Left cardiac atrium (tissue), 4 donors: ENCODE results near the gene APEX2. TPM values are rescaled to one million over a fixed set of nuclear protein-coding genes. Genes with fewer than 3 reads are reported as not detected.
"Not testable (repeated sequence)": the region's sequence is repeated elsewhere in the genome, so short reads cannot be mapped to it uniquely, and the experiment has no call there.

Experiments used
- ATAC-seq, 2 donors: fragments of 200-7000 bp; cut with Tn5 transposase; one replicate each; pipeline ENCODE4 v1.9.1; 2020; ENCODE audit warnings: mild to moderate bottlenecking in 2 of 2, moderate library complexity in 2 of 2
- DNase-seq: peaks from one replicate; pipeline ENCODE4 v3.0.0-alpha.2; 2020
- intact Hi-C, 2 donors: fragments of 100-400 bp; cut with DNase I; formaldehyde crosslinking; loops; one replicate each; pipeline versions ENCODE4 v1.14.1 to v1.15.1; 2022 to 2023
- long read RNA-seq: library from polyadenylated mRNA; unstranded; transcript quantifications from one replicate; pipeline ENCODE4 v2.0.0, GENCODE V29; 2021
- total RNA-seq, 2 donors: library from RNA; stranded (reverse); fragmentation: NEBNext Ultra II Directional; extraction: Animal tissue kit (Norgen Biotek cat#: 25700); gene quantifications; one replicate each; pipeline ENCODE4 v1.2.1, GENCODE V29; 2021
- donor health status: DM: no; HTN: yes; CAD: no.
- donor health status: DM: no; HTN: yes; CAD: no; lungs with severe emphysema.
- donor health status: DM: yes; HTN: yes; CAD: no.
- donor health status: Dilated cardiomyopathy.

The APEX2 gene, protein sequence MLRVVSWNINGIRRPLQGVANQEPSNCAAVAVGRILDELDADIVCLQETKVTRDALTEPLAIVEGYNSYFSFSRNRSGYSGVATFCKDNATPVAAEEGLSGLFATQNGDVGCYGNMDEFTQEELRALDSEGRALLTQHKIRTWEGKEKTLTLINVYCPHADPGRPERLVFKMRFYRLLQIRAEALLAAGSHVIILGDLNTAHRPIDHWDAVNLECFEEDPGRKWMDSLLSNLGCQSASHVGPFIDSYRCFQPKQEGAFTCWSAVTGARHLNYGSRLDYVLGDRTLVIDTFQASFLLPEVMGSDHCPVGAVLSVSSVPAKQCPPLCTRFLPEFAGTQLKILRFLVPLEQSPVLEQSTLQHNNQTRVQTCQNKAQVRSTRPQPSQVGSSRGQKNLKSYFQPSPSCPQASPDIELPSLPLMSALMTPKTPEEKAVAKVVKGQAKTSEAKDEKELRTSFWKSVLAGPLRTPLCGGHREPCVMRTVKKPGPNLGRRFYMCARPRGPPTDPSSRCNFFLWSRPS
- total RNA-seq = 1 to 10 TPM; 8.9 to 9.1 TPM
- long read RNA-seq, transcript APEX2-201 (6 exons, 3,245 nt) = major isoform, 13 of 15 reads
- long read RNA-seq, partial matches to known transcripts = 2 of 15 reads
- long read RNA-seq, other reads (novel, unspliced or antisense) = 0 of 15 reads

DNA sequence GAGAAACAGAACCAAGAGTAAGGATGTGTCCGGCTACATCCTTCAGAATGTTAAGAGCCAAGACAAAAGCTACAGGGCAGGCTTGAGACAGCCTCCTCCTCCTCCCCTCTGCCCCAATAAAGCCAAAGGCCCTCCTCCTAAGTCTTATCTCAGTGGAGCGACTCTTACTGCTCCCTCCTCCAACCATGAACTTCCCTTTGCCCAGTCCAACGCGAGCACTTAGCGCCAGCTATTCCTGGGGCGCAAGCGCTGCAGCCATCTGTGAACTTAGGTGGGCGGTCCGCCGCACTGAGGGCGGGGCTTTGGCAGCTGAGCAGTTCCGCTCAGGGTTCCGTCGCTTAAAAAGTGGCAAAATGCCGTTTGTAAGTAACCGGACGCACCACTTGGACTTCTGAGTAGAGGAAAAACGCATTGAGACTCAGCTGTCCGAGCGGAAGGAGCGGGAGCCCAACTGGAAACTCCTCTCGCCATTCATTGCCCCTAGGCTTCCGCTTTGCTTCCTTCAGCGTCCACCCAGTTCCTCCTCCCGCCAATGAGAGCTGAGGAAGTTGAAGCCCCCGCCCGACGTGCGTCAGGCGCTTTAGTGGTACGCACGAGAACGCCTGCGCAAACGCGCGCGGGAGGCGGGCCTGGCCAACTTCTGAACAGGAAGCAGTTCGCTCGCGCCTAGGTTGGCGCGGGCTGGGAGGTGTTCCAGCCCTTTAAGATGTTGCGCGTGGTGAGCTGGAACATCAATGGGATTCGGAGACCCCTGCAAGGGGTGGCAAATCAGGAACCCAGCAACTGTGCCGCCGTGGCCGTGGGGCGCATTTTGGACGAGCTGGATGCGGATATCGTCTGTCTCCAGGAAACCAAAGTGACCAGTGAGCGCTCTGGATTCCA, at the start of gene APEX2:
Gene APEX2 (plus strand): TSS at position 647 of the 882 bp plus-strand sequence. CDS start 60 bp downstream, at position 707.
- intact Hi-C loops = no loop called here
- peak; percentile 96 to 99 for ATAC-seq
- peak; percentile 93 for DNase-seq

DNA sequence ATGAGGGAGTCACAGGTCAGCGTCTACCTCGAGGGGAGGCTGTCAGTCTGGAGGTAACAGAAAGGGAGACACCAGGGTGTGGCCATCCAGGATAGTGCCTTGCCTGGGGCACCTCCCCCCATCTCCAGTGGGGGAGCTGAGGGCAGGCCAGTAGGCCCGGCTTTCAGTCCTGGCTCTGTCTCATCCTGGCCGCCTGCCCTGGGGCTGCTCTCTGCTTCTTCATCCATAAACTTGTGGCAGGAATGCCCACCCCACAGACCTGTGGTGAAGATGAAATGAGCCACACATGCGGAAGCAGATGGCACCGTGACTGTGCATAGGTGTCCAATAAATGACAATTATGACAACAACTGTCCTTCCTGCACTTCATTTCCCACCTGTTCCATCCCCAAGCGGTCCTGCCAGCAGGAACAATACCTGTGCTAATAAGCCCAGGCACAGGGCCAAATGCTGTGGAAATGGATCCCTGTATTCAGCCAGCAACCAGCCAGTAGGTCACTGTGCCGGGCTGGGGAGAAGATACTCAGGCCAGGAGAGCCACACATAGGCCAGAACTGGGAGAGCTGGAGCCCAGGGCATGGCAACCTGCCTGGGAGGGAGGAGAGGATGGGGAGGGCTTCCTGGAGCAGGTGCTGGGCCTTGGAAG, 49.3 kb upstream of the APEX2 start:
- ATAC-seq (no peak), DNase-seq (no peak)
- intact Hi-C loops = no loop called here

DNA sequence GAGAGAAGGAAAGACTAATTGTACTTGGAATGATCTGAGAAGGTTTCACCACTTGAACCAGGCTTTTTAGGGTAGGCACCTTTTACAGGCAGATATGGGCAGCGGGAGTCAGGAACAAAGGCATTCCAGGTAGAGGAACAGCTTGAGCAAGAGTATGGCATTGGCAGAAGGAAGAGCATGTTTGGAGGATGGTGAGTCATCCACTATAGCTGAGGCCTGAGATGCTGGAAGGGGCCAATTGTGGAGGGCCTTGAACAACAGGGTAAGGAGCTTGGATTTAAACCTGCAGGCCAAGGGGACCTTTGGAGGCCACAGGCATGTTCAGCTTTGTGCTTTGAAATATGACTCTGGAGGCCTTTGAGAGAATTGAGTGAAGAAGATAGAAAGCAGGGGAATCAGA, 38.4 kb upstream of the APEX2 start:
- DNase-seq (no peak), ATAC-seq (no peak)
- intact Hi-C loops = no loop called here

DNA sequence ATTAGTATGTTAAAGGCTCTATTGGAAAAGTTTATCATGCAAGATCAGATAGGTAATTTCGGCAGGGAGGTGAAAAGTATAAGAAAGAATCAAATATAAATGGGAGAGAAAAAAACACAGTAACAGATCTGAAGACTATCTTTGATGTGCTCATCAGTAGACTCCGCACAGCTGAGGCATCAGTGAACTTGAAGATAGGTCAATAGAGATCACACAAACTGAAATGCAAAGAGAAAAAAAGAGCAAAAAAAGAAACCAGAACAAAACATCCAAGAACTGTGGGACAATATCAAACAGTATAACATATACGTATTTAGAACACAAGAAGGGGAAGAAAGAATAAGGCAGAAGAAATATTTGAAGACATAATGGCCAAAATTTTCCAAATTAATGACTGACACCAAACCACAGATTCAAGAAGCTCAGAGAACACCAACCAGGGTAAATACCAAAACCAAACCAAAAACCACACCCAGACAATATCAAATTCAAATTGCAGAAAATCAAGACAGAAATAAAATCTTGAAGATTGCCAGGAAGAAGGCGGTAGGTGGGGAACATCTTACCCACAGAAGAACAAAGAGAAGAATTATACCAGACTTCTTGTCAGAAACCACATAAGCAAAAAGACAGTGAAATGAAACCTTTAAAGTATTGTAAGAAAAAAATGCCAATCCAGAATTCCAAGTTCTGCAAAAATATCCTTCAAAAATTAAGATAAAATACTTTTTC, 35.2 kb upstream of the APEX2 start:
- DNase-seq (no peak), ATAC-seq (no peak)
- intact Hi-C loops = no loop called here

DNA sequence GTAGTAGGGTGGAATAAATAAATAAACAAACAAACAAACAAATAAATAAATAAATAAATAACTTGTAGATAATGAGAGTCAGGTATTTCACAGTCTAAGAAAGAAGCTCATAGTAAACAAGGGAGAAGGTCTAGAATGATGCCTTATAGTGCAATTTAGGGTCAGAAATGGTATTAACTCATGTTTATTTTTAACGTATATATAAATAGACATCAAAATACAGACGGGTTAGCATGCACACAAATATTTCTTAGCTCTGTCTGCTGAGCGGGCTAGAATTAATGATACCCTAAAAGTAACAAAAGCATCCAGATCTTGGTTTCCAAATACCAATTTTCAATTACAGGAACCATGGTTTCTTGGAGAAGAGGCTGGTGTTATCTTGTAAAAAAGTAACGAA, 22.8 kb upstream of the APEX2 start:
- intact Hi-C loops = no loop called here
- ATAC-seq = no peak
- DNase-seq = no peak

DNA sequence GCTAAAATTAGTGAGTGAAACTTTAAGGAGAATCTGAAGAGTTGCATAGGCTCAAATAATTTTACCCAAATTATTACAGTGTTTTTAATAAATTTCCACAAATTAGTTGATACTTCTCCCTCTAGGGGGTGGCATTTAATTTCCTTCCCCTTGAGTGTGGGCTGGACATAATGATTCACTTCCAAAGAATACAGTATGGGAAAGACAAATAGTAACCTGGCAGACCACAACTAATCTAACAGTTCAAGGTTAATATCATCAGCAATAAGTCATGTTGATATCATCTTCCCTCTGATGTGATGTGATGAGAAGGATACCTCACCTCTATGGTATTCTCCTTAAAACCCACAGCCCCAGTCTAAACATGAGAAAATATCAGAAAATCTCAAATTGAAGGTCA, 21.7 kb upstream of the APEX2 start:
- intact Hi-C loops = no loop called here
- ATAC-seq = no peak

DNA sequence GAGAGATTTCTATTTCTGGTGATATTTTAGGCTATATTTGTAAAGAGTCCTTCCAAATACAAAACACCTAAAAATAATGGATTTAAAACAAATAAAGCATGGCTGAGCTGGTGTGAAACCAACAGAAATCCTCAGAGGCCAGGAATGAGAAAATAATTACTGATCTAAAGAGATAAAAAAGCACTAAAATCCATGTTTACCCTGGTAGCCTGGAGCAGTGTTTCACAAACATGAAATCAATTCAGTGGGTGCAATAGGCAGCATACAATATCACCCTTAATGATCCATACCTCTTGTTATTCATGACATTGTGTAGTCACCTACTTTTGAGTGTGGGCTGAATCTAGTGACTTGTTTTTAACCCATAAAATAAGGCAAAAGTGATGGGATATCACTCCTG, 20.7 kb upstream of the APEX2 start:
- ATAC-seq (no peak), DNase-seq (no peak)
- intact Hi-C loops = no loop called here

More for the DNA sequence above, 21.7 kb upstream of the APEX2 start:
- no peak for DNase-seq

DNA sequence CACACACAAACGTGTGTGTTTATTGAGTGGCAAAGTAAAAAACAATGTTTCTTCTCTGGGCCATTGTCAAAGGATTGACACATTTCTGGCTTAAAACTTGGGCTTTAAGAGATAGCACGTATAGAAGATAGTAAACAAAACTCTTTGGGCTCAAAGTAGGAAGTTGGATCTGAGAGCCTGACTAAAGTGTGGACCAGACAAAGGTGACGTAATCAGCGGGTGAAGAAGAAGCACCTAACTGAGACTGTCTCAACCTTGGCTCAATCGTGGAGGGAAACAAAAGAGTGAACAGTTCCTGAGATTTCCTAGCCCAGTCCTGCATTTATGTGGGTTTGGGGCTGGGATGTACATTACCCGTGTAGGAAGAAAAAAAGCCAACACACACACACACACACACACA, 19.8 kb upstream of the APEX2 start:
- ATAC-seq (no peak), DNase-seq (no peak)
- intact Hi-C loops = no loop called here

DNA sequence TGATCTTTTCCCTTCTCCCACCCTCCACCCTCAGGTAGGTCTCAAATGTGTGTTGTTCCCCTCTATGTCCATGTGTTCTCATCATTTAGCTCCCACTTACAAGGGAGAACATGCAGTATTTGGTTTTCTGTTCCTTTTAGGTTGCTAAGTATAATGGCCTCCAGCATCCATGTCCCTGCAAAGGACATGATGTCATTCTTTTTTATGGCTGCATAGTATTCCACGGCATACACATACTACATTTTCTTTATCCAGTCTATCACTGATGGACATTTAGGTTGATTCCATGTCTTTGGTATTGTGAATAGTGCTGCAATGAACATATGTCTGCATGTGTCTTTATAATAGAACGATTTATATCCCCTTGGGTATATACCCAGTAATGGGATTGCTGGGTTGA, 16.9 kb upstream of the APEX2 start:
- DNase-seq, ATAC-seq, intact Hi-C loops: not testable (repeated sequence)

DNA sequence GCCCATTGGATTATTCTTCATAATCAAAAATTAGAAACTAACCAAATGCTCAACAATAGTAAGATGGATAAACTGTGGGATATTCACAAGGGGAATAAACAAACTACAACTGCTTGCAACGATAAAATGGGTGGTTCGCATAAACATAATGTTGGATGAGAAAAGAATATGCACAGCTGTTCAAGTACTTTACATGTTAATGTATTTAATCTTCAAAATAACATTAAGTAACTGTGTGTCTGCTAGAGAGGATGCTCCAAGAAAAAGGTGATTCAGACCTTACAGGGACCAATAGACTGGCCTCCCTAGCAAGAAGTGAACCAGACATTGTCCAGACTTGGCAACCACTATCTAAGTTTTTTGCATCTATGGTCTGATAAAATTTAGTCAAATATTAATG, 8.5 kb upstream of the APEX2 start:
- ATAC-seq (no peak), DNase-seq (no peak)
- intact Hi-C loops = no loop called here

DNA sequence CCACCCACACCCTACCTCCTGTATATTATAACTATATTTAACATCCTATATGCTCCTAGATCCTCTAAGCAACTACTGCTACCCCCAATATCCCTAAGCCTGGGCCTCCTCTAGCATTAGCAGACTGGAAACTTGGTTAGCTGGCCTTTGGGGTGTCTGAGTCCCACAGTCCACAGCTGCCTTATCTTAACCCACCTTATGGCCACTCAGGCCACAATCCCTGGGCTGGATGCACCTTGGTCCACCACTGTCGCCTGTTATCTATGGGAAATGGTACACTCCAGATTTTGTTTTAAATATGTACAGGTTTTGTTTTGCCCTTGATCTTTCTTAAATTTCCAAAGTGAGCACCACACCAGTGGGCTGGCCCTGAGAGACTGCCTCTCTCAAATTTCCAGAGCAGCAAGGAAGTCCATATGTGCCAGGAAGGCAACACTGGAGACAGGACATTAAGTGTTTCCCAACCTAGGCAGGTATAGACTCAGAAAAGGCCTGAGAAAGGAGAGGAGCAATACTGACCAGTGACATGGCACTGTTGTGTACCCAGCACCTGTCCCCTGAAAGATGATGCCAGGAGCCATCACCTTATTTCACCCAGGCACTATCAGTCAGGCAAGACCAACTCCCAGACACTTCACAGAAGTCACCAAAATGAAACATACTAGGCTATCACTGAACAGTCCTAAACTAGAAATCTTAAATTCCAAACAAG, 7.1 kb upstream of the APEX2 start:
- intact Hi-C loops = no loop called here
- DNase-seq (no peak), ATAC-seq (no peak)

DNA sequence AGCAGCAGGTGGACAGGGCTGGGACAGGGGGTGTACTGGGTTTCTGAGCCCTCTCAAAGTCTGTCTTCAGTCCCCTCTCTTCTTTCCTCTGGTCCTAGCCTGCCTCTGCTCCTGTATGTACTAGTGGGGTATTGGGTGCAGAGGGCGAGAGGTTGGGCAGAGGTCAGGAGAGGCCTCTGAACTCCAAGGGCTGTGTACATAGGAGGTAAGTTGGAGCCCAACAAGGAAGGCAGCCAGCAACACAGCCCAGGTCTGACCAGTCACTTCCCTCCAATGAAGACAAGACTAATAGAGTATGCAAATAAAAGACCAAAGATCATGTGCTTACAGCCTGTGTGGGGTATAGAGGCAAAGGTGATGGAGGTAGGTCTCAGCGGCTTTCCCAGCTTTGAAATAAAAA, 6.1 kb upstream of the APEX2 start, which contains the start of gene PFKFB1:
Gene PFKFB1 (minus strand): TSS at position 90 of the 400 bp plus-strand sequence. CDS start 181 bp downstream, outside the sequence.
- intact Hi-C loops = no loop called here
- no peak for DNase-seq
- peak in 1 of 2 donors; percentile 15 for ATAC-seq

DNA sequence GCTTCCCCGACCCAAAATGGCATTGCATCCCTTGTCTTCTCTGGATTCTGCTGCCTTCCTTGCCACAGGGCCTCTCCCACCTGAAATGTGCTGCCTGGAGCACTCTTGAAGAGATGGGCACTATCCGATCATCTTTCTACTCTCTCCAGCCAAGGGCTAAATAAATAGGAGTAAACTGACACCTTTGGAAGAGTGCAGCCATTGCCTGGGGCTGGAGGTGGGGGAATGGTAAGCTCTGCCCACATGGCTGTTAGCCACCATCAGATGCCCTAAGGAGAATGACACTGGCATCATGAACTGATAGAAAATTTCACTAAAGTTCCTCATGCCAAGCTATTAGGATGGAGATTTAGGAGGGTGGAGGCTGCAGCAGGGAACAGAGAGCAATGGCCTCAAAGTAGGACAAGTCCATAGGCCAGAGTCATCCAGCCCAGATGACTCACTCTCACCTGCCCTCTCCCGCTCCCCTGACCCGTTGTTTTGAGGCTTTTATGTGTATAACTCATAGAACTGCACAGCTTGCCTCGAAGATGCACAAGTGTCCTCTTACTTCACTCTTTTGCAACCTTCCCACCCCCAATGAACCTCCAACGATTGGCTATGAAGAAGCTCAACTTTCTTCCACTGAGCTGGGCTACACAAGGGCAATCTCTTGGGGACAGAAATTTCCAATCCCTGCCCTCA, 5.4 kb upstream of the APEX2 start:
- ATAC-seq (peak in 1 of 2 donors; percentile 32), DNase-seq (no peak)
- intact Hi-C loops = no loop called here

DNA sequence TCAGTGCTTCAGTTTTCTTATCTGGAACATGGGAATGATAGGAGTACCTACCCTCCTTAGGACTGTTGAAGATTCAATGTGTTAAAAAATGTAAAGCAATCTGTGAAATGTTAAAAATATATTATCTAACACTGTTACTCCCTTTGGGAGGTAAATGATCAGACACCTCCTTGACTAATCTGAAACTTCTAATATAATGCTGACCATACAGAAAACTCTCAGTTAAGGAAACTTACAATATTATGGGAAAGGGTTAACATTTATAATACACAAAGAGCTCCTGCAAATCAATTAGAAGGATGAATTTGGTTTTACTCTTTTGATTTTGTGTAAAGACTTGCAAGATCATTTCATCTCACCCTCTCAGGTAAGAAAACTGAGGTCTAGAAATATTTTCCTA, 4.5 kb upstream of the APEX2 start:
- ATAC-seq (no peak), DNase-seq (no peak)
- intact Hi-C loops = no loop called here

DNA sequence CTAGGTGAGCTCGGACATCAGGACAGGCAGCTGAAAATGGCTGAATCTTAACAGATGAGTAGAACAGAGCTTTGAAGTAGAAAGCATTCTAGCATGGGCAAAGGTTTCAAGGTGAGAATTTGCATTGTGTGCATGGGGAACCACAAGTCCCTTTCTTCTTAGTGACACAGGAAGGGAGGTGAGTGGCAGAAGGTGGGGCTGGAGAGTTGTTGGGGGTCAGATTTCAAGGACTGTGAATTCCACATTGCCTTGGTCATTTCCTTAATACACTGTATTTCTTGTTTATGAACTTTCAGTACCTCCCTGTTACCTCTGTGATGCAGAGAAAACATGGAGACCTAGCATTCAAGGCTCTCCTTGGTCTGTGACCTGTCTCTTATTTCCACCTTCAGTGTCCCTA, 4.1 kb downstream of the APEX2 start:
- ATAC-seq = no peak
- intact Hi-C loops = no loop called here
- no peak for DNase-seq

DNA sequence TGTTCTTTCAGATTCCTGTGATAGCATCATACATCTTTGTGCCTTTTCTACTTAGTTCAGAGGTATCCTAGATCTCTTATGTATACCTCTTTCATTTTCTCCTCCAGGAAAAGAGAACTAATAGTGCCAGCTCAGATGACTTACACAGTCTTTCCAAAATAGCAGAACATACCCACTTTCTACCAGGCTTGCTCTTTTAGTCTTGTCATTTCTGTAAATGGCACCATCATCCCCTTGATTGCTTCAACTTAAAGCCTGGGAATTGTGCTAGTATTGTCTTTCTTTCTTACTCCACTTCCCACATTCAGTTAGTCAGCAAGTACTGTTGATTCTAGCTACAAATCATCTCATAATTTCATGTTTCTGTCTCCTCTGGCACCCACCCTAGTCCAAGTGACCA, 5.1 kb downstream of the APEX2 start:
- ATAC-seq (no peak), DNase-seq (no peak)
- intact Hi-C loops = no loop called here

DNA sequence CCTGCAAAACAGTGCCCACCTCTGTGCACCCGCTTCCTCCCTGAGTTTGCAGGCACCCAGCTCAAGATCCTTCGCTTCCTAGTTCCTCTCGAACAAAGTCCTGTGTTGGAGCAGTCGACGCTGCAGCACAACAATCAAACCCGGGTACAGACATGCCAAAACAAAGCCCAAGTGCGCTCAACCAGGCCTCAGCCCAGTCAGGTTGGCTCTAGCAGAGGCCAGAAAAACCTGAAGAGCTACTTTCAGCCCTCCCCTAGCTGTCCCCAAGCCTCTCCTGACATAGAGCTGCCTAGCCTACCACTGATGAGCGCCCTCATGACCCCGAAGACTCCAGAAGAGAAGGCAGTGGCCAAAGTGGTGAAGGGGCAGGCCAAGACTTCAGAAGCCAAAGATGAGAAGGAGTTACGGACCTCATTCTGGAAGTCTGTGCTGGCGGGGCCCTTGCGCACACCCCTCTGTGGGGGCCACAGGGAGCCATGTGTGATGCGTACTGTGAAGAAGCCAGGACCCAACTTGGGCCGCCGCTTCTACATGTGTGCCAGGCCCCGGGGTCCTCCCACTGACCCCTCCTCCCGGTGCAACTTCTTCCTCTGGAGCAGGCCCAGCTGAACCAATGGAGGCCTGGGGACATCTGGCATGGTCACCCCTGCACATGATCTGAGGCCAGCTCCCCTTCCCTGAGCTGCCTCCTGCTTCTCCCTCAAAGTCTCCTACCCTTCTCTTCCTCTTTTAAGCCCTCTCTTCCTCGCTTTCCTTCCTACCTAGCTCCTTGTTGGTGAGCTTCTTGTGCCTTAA, 6.9 kb downstream of the APEX2 start:
- DNase-seq (no peak), ATAC-seq (no peak)
- intact Hi-C loops = no loop called here
